Measurements from ENCODE around the gene DHX16.

- TF ChIP-seq CREB1 (CRISPR knock-in tag; IDR thresholded peaks at IDR 0.05; ENCODE audit: low read depth) (no peak), CTCF (conservative IDR thresholded peaks at IDR 0.05; ENCODE audit: low read depth in 2 of 2) (peak; percentile 97 to 98), POLR2AphosphoS5 (IDR thresholded peaks at IDR 0.05; ENCODE audit: low read depth) (no peak)
Observed at GRCh38 chr6:30678964-30679726, 6.3 kb upstream of the DHX16 start.

All from GM23338 (cell line).